Endothelial cell of umbilical vein (primary cell): Measurements from ENCODE around the gene CNTN1. TPM values are rescaled to one million over a fixed set of nuclear protein-coding genes. Genes with fewer than 3 reads are reported as not detected.

ENCODE experiments used
- BruUV-seq: library from RNA; stranded (reverse); fragments of 400-500 nt; replicated peaks from 2 replicates; lab custom pipeline; 2021; lab: Mats Ljungman, UMichigan
- CTCF ChIA-PET: fragments of 300-600, 350-600 bp; sonication (Branson Sonifier 250); formaldehyde crosslinking; loops from one replicate; lab custom pipeline; 2021; ENCODE audit warnings: antibody characterized with exemption, inconsistent platforms; lab: Charles Lee
- POLR2A ChIA-PET: fragments of 300-600, 350-600 bp; sonication (Branson Sonifier 250); formaldehyde crosslinking; loops from one replicate; lab custom pipeline; 2021; ENCODE audit warnings: antibody characterized with exemption, inconsistent platforms; lab: Charles Lee
- DNase-seq: peaks from one replicate; pipeline ENCODE4 v3.0.0-alpha.2; 2011; ENCODE audit warnings: low read depth, low spot score
- FAIRE-seq: peaks from 2 replicates; lab custom pipeline; 2011; peaks lifted over from hg19 to GRCh38; lab: Jason Lieb, UNC
- H2AFZ ChIP-seq: 2 replicates; pipeline ENCODE4 v1.6.0; 2012; ENCODE audit warnings: low read depth, low read length, control low read depth, inconsistent platforms
- H3K27ac ChIP-seq: 2 replicates; pipeline ENCODE4 v1.5.1; 2011; ENCODE audit warnings: low read depth, mild to moderate bottlenecking, control low read depth, low read length, moderate library complexity; ENCODE audit not compliant: insufficient read depth
- H3K27me3 ChIP-seq, 2 experiments: 2 replicates each; pipeline versions ENCODE4 v1.6.0 to v1.6.1; 2011; ENCODE audit warnings: low read length in 2 of 2, mixed read lengths in 1 of 2; ENCODE audit not compliant: control insufficient read depth in 2 of 2, insufficient read depth in 2 of 2
- H3K36me3 ChIP-seq, 2 experiments: 2 replicates in 1 of 2; 3 replicates in 1 of 2; pipeline ENCODE4 v1.5.1; 2011; ENCODE audit warnings: low read length in 2 of 2, mild to moderate bottlenecking in 1 of 2, moderate library complexity in 1 of 2; ENCODE audit not compliant: control insufficient read depth in 2 of 2, insufficient read depth in 2 of 2; ENCODE audit errors: extremely low read depth in 1 of 2
- H3K4me1 ChIP-seq: 3 replicates; pipeline ENCODE4 v1.5.1; 2011; ENCODE audit warnings: mild to moderate bottlenecking, low read length; ENCODE audit not compliant: control insufficient read depth, insufficient read depth; ENCODE audit errors: extremely low read depth
- H3K4me2 ChIP-seq: 2 replicates; pipeline ENCODE4 v1.6.1; 2011; ENCODE audit warnings: low read length, control low read depth, mixed read lengths; ENCODE audit not compliant: insufficient read depth
- H3K4me3 ChIP-seq, 3 experiments: fragments of 200-600 bp in 1 of 3; sonication (generic), shearing (Covaris generic) in 1 of 3; replicated peaks in 1 of 3; 2 replicates each; pipeline ENCODE4 v1.5.1; 2011 to 2016; ENCODE audit warnings: control low read depth in 3 of 3, low read length in 3 of 3, mild to moderate bottlenecking in 2 of 3, inconsistent platforms in 1 of 3, low read depth in 1 of 3, moderate library complexity in 1 of 3; ENCODE audit not compliant: insufficient read depth in 1 of 3
- H3K79me2 ChIP-seq: 2 replicates; pipeline ENCODE4 v1.6.0; 2012; ENCODE audit warnings: low read length, inconsistent platforms; ENCODE audit not compliant: control insufficient read depth, insufficient read depth
- H3K9ac ChIP-seq: replicated peaks from 2 replicates; pipeline ENCODE3; 2011; ENCODE audit warnings: low read length, control low read depth; ENCODE audit not compliant: insufficient read depth; ENCODE audit errors: extremely low read depth
- H3K9me1 ChIP-seq: replicated peaks from 3 replicates; pipeline ENCODE4 v1.6.0; 2011; ENCODE audit warnings: mild to moderate bottlenecking, low read length; ENCODE audit not compliant: control insufficient read depth, insufficient read depth; ENCODE audit errors: extremely low read depth
- H3K9me3 ChIP-seq: replicated peaks from 2 replicates; pipeline ENCODE4 v1.5.1; 2012; ENCODE audit warnings: low read length, inconsistent platforms; ENCODE audit not compliant: control insufficient read depth, insufficient read depth
- H4K20me1 ChIP-seq: replicated peaks from 2 replicates; pipeline ENCODE3; 2011; ENCODE audit warnings: mild to moderate bottlenecking, low read length; ENCODE audit not compliant: control insufficient read depth, insufficient read depth; ENCODE audit errors: extremely low read depth
- GATA2 ChIP-seq: IDR thresholded peaks from 2 replicates; pipeline ENCODE4 v1.7.0; 2011; ENCODE audit warnings: low read depth, mild to moderate bottlenecking, moderate library complexity, mixed read lengths, low read length; ENCODE audit not compliant: insufficient read length, insufficient read depth
- MYC ChIP-seq: IDR thresholded peaks from one replicate; pipeline ENCODE4 v1.6.1; 2011; ENCODE audit warnings: mild to moderate bottlenecking, low read depth, low read length
- POLR2A ChIP-seq: IDR thresholded peaks from 2 replicates; pipeline ENCODE4 v1.6.1; 2012; ENCODE audit warnings: low read depth, mild to moderate bottlenecking, control low read depth, low read length
- dilution Hi-C: fragments of 300-500 bp; cut with MboI; formaldehyde crosslinking; loops from one replicate; pipeline ENCODE4 v1.15.0; 2019; ENCODE audit warnings: low sequenced_read_pairs; ENCODE audit not compliant: extremely low pct_ligation_motif_present
- intact Hi-C: fragments of 100-400 bp; cut with micrococcal nuclease; formaldehyde crosslinking; loops from one replicate; pipeline ENCODE4 v1.10.0; 2022
- polyA plus RNA-seq, 4 experiments: library from polyadenylated mRNA; depleted of rRNA in 3 of 4; stranded (reverse) in 3 of 4; unstranded in 1 of 4; fragments of >200 nt; gene quantifications; 2 replicates each; pipeline versions ENCODE4 v1.2.1 to v1.2.3, GENCODE V29; 2011 to 2012; ENCODE audit warnings: missing spikeins in 1 of 4
- total RNA-seq: library from RNA; stranded (reverse); gene quantifications from 2 replicates; pipeline ENCODE4 v1.2.3, GENCODE V29; 2021
- TF ChIP-seq, protein P1 (sequence below), 2 donors: IDR thresholded peaks; 1 replicate in 1 of 2; 2 replicates in 1 of 2; pipeline ENCODE4 v1.5.1; 2011; ENCODE audit warnings: low read length in 2 of 2, mild to moderate bottlenecking in 2 of 2, moderate library complexity in 2 of 2, control low read depth in 1 of 2, inconsistent platforms in 1 of 2, low read depth in 1 of 2; ENCODE audit not compliant: insufficient read depth in 1 of 2; ENCODE audit errors: extremely low read depth in 1 of 2
- TF ChIP-seq, protein P2 (sequence below): IDR thresholded peaks from 2 replicates; pipeline ENCODE4 v1.6.1; 2011; ENCODE audit not compliant: insufficient read depth, insufficient read length

CNTN1 gene
- total and polyA plus RNA-seq, 2 donors (not counting 3 experiments of a cell fraction or from before 2014, with no cell fraction given) = 0.07 TPM; not detected in 1

DNA sequence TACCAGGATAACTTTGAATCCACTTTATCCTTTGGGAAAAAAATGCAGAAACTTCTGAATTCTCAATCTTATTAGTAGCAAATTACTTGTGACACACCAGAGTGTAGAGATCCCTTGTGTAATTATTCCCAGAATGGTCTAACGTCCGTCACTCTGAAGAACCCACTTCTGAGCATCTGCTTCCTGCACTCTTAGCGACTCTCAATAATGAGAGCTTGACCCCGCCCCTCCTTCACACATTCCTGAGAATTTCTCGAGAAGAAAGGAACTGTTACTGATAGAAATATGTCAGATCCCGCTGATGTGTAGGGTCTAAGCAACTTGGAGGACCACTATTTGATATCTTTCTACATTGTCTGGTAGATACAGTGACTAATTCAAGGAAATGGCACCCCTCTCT, 277.6 kb downstream of the CNTN1 start:
- dilution Hi-C loops (no loop called here), intact Hi-C loops (no loop called here)
- H2AFZ ChIP-seq = no peak overlapping the region
- H3K4me2 ChIP-seq = no peak overlapping the region
- no peaks in the 10 kb centered on the region for H3K9me3 ChIP-seq
- no peaks in the 10 kb centered on the region for H3K36me3 ChIP-seq
- no peaks in the 10 kb centered on the region for H3K9me1 ChIP-seq
- TF ChIP-seq POLR2A = no peak
- H3K79me2 ChIP-seq = no peaks in the 10 kb centered on the region
- CTCF ChIA-PET = interaction anchor here (0.6 to 2.3 kb wide), 20 partner anchors 8 to 1445 kb away, joined by 3 to 13 read pairs (median 3); no protein-coding TSS in a partner anchor
- DNase-seq (no peak), FAIRE-seq (no peak)
- H3K4me3 ChIP-seq = no peak overlapping the region
- no peak overlapping the region for H3K27ac ChIP-seq
- POLR2A ChIA-PET = no interaction called here
- no peaks in the 10 kb centered on the region for H4K20me1 ChIP-seq
- no peaks in the 10 kb centered on the region for H3K27me3 ChIP-seq
- no TSS peak for BruUV-seq
- no peaks in the 10 kb centered on the region for H3K4me1 ChIP-seq
- no peak overlapping the region for H3K9ac ChIP-seq

DNA sequence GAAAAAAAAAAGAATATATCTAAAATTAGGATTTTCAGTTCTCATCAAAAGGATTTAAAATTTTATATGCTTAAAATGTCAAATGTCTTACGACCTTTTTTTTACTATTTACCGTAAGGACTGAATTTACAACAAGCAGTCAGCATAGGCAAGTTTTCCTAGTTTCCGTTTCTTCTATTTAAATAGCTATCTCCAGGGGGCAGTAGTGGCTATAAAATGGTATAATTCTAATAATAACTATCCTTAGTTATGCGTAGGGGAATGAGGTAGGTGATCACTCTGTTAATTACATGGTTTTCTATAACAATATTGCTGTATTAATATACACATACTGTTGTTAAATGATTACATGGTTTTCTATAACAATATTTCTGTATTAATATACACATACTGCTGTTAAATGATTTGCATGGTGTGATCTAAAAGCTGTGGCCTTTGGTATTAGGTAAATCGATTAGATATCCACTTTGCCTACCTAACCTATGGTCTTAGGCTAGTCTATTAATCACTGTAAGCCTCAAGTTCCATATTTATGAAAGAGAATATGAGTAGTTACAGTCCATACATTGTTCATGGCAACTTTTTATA, 278.2 kb downstream of the CNTN1 start:
- no TSS peak for BruUV-seq

More for the DNA sequence above, 278.2 kb downstream of the CNTN1 start:
- H3K27me3 ChIP-seq = no peaks in the 10 kb centered on the region
- POLR2A ChIA-PET = no interaction called here
- dilution Hi-C loops = no loop called here
- H3K27ac ChIP-seq = no peak overlapping the region
- H3K36me3 ChIP-seq = no peaks in the 10 kb centered on the region
- CTCF ChIA-PET = interaction anchor here (0.6 to 1.7 kb wide), 23 partner anchors 9 to 1444 kb away, joined by 3 to 13 read pairs (median 3); no protein-coding TSS in a partner anchor
- H3K79me2 ChIP-seq = no peaks in the 10 kb centered on the region
- DNase-seq = peak; percentile 12
- no peaks in the 10 kb centered on the region for H4K20me1 ChIP-seq
- no peak overlapping the region for H2AFZ ChIP-seq
- no peaks in the 10 kb centered on the region for H3K9me3 ChIP-seq
- H3K9ac ChIP-seq = no peak overlapping the region
- H3K9me1 ChIP-seq = no peaks in the 10 kb centered on the region
- H3K4me1 ChIP-seq = no peaks in the 10 kb centered on the region
- TF ChIP-seq, protein P1, sequence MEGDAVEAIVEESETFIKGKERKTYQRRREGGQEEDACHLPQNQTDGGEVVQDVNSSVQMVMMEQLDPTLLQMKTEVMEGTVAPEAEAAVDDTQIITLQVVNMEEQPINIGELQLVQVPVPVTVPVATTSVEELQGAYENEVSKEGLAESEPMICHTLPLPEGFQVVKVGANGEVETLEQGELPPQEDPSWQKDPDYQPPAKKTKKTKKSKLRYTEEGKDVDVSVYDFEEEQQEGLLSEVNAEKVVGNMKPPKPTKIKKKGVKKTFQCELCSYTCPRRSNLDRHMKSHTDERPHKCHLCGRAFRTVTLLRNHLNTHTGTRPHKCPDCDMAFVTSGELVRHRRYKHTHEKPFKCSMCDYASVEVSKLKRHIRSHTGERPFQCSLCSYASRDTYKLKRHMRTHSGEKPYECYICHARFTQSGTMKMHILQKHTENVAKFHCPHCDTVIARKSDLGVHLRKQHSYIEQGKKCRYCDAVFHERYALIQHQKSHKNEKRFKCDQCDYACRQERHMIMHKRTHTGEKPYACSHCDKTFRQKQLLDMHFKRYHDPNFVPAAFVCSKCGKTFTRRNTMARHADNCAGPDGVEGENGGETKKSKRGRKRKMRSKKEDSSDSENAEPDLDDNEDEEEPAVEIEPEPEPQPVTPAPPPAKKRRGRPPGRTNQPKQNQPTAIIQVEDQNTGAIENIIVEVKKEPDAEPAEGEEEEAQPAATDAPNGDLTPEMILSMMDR (IDR thresholded peaks at IDR 0.05; ENCODE audit: extremely low read depth in 1 of 2, insufficient read depth in 1 of 2, low read depth in 1 of 2, low read length in 2 of 2) = peak in 1 of 2 donors; percentile 4
- TF ChIP-seq GATA2 = no peak
- TF ChIP-seq MYC = no peak
- TF ChIP-seq, protein P2, sequence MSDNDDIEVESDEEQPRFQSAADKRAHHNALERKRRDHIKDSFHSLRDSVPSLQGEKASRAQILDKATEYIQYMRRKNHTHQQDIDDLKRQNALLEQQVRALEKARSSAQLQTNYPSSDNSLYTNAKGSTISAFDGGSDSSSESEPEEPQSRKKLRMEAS = no peak
- intact Hi-C loops = no loop called here
- no peak overlapping the region for H3K4me3 ChIP-seq
- FAIRE-seq = no peak
- H3K4me2 ChIP-seq = no peak overlapping the region
